Upper lobe of right lung (tissue), 1 donor: ENCODE results near the gene PADI6. TPM values are rescaled to one million over a fixed set of nuclear protein-coding genes. Genes with fewer than 3 reads are reported as not detected.

Source experiments
- ATAC-seq: fragments of 200-7000 bp; cut with Tn5 transposase; one replicate; pipeline ENCODE4 v1.9.1; 2020; ENCODE audit warnings: mild to moderate bottlenecking, moderate library complexity
- DNase-seq: peaks from one replicate; pipeline ENCODE4 v3.0.0-alpha.2; 2020
- H3K27ac ChIP-seq: fragments of 200-600 bp; one replicate; pipeline ENCODE4 v1.8.0; 2022
- H3K27me3 ChIP-seq: fragments of 200-600 bp; one replicate; pipeline ENCODE4 v1.8.0; 2022; ENCODE audit warnings: mild to moderate bottlenecking
- H3K36me3 ChIP-seq: fragments of 200-600 bp; one replicate; pipeline ENCODE4 v1.8.0; 2022
- H3K4me1 ChIP-seq: fragments of 200-600 bp; one replicate; pipeline ENCODE4 v1.8.0; 2022
- H3K4me3 ChIP-seq: fragments of 200-600 bp; one replicate; pipeline ENCODE4 v1.8.0; 2022; ENCODE audit warnings: mild to moderate bottlenecking
- H3K9me3 ChIP-seq: fragments of 200-600 bp; one replicate; pipeline ENCODE4 v1.8.0; 2022
- CTCF ChIP-seq: fragments of 200-600 bp; IDR thresholded peaks from one replicate; pipeline ENCODE4 v1.8.0; 2022; ENCODE audit warnings: antibody characterized with exemption
- intact Hi-C: fragments of 100-400 bp; cut with DNase I; formaldehyde crosslinking; loops from one replicate; pipeline ENCODE4 v1.11.0; 2022
- total RNA-seq: library from RNA; stranded (reverse); fragmentation: NEBNext Ultra II Directional; extraction: Animal tissue kit (Norgen Biotek cat#: 25700); gene quantifications from one replicate; pipeline ENCODE4 v1.2.1, GENCODE V29; 2021
- donor health status: DM: no; HTN: yes; CAD: no; lungs with severe emphysema.

Gene PADI6
- total RNA-seq, 1 donor from 2014 or later = not detected

GRCh38 chr1:17363771-17364170, 8.2 kb upstream of the PADI6 start:
- H3K27ac ChIP-seq = no peak overlapping the region
- no peaks in the 10 kb centered on the region for H3K36me3 ChIP-seq
- no peak for TF ChIP-seq CTCF
- intact Hi-C loops = no loop called here
- no peak for ATAC-seq
- H3K4me1 ChIP-seq = no peaks in the 10 kb centered on the region
- no peaks in the 10 kb centered on the region for H3K9me3 ChIP-seq
- peaks cover 40% of the 10 kb centered on the region for H3K27me3 ChIP-seq
- no peak for DNase-seq
- H3K4me3 ChIP-seq = no peak overlapping the region

DNA sequence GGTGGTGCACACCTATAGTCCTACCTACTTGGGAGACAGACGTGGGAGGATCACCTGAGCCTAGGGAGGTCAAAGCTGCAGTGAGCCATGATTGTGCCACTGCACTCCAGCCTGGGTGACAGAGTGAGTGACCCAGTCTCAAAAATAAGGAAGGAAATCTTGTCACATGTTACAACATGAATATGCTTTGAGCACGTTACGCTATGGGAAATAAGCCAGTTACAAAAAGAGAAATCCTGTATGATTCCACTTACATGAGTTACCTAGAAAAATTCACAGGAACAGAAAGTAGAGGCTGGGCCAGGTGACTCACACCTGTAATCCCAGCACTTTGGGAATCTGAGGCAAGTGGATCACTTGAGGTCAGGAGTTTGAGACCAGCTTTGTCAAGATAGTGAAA, 6.7 kb upstream of the PADI6 start:
- Histone ChIP-seq H3K4me1 (no peaks in the 10 kb centered on the region), H3K4me3 (no peak overlapping the region), H3K9me3 (no peaks in the 10 kb centered on the region), H3K27ac (no peak overlapping the region), H3K36me3 (no peaks in the 10 kb centered on the region), H3K27me3 (peaks cover 51% of the 10 kb centered on the region)
- intact Hi-C loops = no loop called here
- DNase-seq = no peak
- peak; percentile 66 for ATAC-seq
- no peak for TF ChIP-seq CTCF

DNA sequence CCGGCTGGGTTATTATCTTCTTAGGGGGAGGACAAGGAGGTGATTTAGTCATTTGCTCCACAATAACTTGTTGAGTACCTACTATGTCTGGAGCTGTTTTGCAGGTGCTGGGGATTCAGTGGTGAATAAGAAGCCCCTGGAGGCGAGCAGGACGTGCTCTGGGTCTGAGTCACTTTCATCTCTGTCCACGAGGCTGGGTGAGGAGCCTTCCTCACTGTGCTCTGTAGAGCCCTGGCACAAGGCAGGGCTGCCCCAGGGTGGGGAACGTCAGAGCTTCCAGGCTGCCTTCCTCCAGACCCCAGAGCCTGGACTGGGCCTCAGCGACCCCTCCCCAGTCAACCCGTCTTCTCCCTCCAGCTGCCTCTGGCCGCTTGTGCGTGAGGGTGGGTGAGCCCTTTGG, 2.5 kb upstream of the PADI6 start:
- no peaks in the 10 kb centered on the region for H3K36me3 ChIP-seq
- no peak for TF ChIP-seq CTCF
- peaks cover 55% of the 10 kb centered on the region for H3K27me3 ChIP-seq
- no peaks in the 10 kb centered on the region for H3K4me1 ChIP-seq
- no peak overlapping the region for H3K4me3 ChIP-seq
- no peaks in the 10 kb centered on the region for H3K9me3 ChIP-seq
- no peak overlapping the region for H3K27ac ChIP-seq
- intact Hi-C loops = no loop called here
- DNase-seq (no peak), ATAC-seq (no peak)

- H3K9me3 ChIP-seq = no peaks in the 10 kb centered on the region
- H3K27me3 ChIP-seq = peaks cover 56% of the 10 kb centered on the region
- no peak for DNase-seq
- no peak overlapping the region for H3K4me3 ChIP-seq
- no peaks in the 10 kb centered on the region for H3K4me1 ChIP-seq
- no peak overlapping the region for H3K27ac ChIP-seq
- no peak for TF ChIP-seq CTCF
- no peaks in the 10 kb centered on the region for H3K36me3 ChIP-seq
- ATAC-seq = no peak
- intact Hi-C loops = no loop called here
Measured at GRCh38 chr1:17370618-17371017, 1.4 kb upstream of the PADI6 start.

GRCh38 chr1:17372955-17373354, 959 bp downstream of the PADI6 start:
- no peak for TF ChIP-seq CTCF
- no peaks in the 10 kb centered on the region for H3K36me3 ChIP-seq
- no peak overlapping the region for H3K27ac ChIP-seq
- no peaks in the 10 kb centered on the region for H3K4me1 ChIP-seq
- intact Hi-C loops = no loop called here
- DNase-seq (no peak), ATAC-seq (no peak)
- H3K9me3 ChIP-seq = no peaks in the 10 kb centered on the region
- no peak overlapping the region for H3K4me3 ChIP-seq
- peaks cover 42% of the 10 kb centered on the region for H3K27me3 ChIP-seq

DNA sequence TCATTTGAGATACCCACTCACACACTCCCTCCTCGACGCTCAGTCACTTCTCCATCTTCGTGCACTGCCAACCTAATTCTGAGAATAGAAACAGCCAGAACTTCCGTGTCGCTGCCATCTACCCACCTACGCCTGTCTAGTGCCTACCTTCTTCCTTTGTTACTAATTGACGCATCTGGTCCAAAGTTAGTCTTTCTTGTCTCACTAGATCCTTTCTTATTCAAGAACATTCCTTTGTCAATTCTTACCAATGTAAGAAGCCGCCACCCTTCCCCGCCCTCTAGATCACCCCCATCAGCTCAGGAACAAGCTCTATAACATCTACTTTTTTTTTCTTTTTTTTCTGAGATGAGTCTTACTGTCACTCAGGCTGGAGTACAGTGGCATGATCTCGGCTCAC, 3.7 kb downstream of the PADI6 start:
- H3K9me3 ChIP-seq = no peaks in the 10 kb centered on the region
- no peaks in the 10 kb centered on the region for H3K36me3 ChIP-seq
- DNase-seq = no peak
- peaks cover 36% of the 10 kb centered on the region for H3K27me3 ChIP-seq
- intact Hi-C loops = no loop called here
- no peaks in the 10 kb centered on the region for H3K4me1 ChIP-seq
- H3K27ac ChIP-seq = no peak overlapping the region
- no peak overlapping the region for H3K4me3 ChIP-seq
- no peak for TF ChIP-seq CTCF
- no peak for ATAC-seq
